KOPT-K1 (cell line): ENCODE measurements around the gene CERS6.

Source experiments
- H3K27ac ChIP-seq: fragments of 200-600 bp; sonication (generic); 2 replicates; pipeline ENCODE4 v1.5.1; 2016; ENCODE audit warnings: antibody characterized with exemption, mild to moderate bottlenecking, low read depth, low read length; ENCODE audit not compliant: poor library complexity, severe bottlenecking
- H3K36me3 ChIP-seq: fragments of 200-600 bp; sonication (generic); 2 replicates; pipeline ENCODE4 v1.5.1; 2017; ENCODE audit warnings: antibody characterized with exemption, mild to moderate bottlenecking, low read length, moderate library complexity; ENCODE audit not compliant: insufficient read depth
- H3K9me3 ChIP-seq: fragments of 200-600 bp; sonication (generic); 2 replicates; pipeline ENCODE4 v1.5.1; 2017; ENCODE audit warnings: antibody characterized with exemption, low read length, mild to moderate bottlenecking; ENCODE audit not compliant: insufficient read depth, poor library complexity, severe bottlenecking

The CERS6 gene

DNA sequence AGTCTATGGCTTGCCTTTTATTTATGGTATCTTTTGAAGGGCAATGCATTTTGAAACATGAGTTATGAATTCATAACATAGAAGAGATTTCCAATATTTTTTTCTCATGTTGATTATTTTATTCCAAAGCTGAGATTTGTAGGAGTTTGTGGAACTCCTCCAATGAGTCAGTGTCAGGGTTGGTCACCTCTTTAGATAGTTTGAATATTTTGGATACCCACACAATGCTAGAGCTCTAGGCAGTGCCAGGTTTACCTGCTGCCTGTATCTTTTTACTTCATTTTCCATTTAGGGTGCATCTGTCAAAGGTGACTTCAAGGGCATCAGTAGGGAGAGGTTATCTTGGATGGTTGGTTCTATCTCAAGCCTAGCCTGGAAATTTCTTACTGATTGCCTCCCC lies 152.7 kb downstream of the CERS6 start:
- peaks cover 32% of the 10 kb centered on the region for H3K9me3 ChIP-seq
- no peak overlapping the region for H3K27ac ChIP-seq
- peaks cover 27% of the 10 kb centered on the region; the same call in 1 of the 2 replicates for H3K36me3 ChIP-seq

GRCh38 chr2:168611091-168611490 lies 155.0 kb downstream of the CERS6 start:
- Histone ChIP-seq H3K36me3 (peaks cover 27% of the 10 kb centered on the region; the same call in 1 of the 2 replicates), H3K27ac (no peak overlapping the region), H3K9me3 (peaks cover 26% of the 10 kb centered on the region)

- Histone ChIP-seq H3K36me3 (peaks cover 20% of the 10 kb centered on the region; the same call in 1 of the 2 replicates), H3K9me3 (peaks cover 18% of the 10 kb centered on the region), H3K27ac (no peak overlapping the region)
Measured at GRCh38 chr2:168611896-168612650, 156.0 kb downstream of the CERS6 start.

DNA sequence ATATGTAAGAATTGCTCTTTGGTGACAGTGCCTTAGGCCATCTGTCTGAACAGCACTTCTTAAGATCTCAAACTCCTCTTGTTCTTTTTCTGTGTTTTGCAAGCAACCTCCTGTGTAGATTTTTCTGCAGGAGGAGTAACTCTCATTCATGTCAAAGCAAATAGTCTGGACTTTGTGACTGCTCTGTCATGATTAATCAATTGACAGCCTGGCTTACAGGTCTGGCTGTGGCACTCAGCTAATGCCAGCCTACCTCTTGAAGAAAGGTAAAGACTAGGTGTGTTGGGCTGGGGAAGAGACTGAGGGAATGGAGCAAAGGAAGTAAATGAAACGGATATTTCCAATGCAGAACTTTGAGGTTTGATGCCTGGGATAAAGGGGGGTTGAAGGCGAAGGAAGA lies 156.6 kb downstream of the CERS6 start:
- H3K36me3 ChIP-seq, result peaks cover 20% of the 10 kb centered on the region; the same call in 1 of the 2 replicates
- H3K27ac ChIP-seq, result no peak overlapping the region
- peaks cover 18% of the 10 kb centered on the region for H3K9me3 ChIP-seq

DNA sequence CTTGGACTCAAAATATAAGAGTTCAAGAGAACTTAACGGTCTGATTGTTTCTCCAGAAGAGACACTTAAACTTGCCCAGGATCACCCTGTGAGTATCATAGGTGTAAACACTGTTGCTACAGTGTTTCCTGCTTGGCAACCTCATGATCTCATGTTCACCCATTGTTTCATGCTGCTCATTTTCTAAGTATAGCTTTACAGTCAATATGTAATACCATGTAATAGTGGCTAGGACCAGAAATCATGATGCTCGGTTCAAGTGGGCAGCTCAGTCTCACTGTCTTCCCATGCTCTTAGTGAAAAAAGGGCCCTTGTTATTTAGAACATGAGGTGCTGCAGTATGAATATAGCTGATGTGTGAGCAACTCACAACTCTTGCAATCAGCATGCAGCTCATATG lies 157.5 kb downstream of the CERS6 start:
- peaks cover 18% of the 10 kb centered on the region for H3K9me3 ChIP-seq
- H3K36me3 ChIP-seq, result peaks cover 20% of the 10 kb centered on the region; the same call in 1 of the 2 replicates
- H3K27ac ChIP-seq, result no peak overlapping the region

GRCh38 chr2:168614172-168615018 lies 158.3 kb downstream of the CERS6 start:
- peaks cover 20% of the 10 kb centered on the region; the same call in 1 of the 2 replicates for H3K36me3 ChIP-seq
- H3K9me3 ChIP-seq, result peaks cover 18% of the 10 kb centered on the region
- no peak overlapping the region for H3K27ac ChIP-seq

- Histone ChIP-seq H3K27ac (no peak overlapping the region), H3K36me3 (no peaks in the 10 kb centered on the region)
Measured at GRCh38 chr2:168620554-168620953, 164.5 kb downstream of the CERS6 start.

GRCh38 chr2:168622559-168622958 lies 166.5 kb downstream of the CERS6 start:
- no peaks in the 10 kb centered on the region for H3K9me3 ChIP-seq
- no peak overlapping the region for H3K27ac ChIP-seq
- no peaks in the 10 kb centered on the region for H3K36me3 ChIP-seq

More at GRCh38 chr2:168620554-168620953, 164.5 kb downstream of the CERS6 start:
- no peaks in the 10 kb centered on the region for H3K9me3 ChIP-seq

GRCh38 chr2:168624028-168624427 lies 168.0 kb downstream of the CERS6 start:
- H3K9me3 ChIP-seq, result no peaks in the 10 kb centered on the region
- H3K27ac ChIP-seq, result no peak overlapping the region
- H3K36me3 ChIP-seq, result no peaks in the 10 kb centered on the region

- H3K27ac ChIP-seq, result no peak overlapping the region
- no peaks in the 10 kb centered on the region for H3K9me3 ChIP-seq
- H3K36me3 ChIP-seq, result no peaks in the 10 kb centered on the region; the same call in 1 of the 2 replicates
Measured at GRCh38 chr2:168626096-168626495, 170.0 kb downstream of the CERS6 start.

DNA sequence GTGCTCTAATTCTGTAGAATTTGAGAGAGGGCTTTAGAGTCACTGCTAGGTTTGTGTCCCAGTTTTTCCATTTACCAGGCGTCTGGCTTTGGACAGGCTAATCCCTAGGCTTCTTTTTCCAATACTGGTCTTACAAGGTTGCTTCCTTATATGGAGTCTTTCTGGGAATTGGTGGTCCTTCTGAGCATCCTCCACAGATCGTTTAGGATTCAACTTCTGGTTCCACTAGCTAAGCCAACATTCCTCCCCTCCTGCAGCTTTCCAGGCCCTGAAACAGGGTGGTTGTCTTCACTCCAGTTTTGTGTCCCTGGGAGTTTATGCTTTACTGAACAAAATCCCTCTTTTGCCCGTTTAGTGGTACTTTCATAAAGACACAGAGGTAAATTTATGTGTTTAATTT lies 170.6 kb downstream of the CERS6 start:
- Histone ChIP-seq H3K9me3 (no peaks in the 10 kb centered on the region), H3K27ac (no peak overlapping the region), H3K36me3 (no peaks in the 10 kb centered on the region; the same call in 1 of the 2 replicates)

DNA sequence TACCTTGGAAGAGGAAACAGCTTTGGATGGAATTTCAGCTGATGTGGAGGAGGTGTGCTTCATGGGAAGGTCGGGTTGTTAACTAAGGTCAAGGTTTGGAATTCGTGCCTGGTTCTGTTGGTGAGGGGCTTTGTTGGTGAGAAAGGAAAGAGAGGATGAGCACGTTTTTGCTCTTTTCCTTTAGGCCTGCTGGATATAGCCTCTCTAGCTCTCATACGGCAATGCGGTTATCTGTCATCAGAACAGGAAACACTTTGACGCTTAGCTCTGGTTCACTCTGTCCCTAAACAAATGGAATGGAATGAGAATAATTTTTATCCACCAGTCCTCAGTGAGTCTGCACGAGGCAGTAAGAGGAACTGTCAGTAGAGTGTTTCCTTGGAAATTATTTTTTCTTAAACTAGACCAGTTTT lies 176.6 kb downstream of the CERS6 start:
- H3K36me3 ChIP-seq, result no peaks in the 10 kb centered on the region; the same call in 1 of the 2 replicates
- H3K27ac ChIP-seq, result no peak overlapping the region
- no peaks in the 10 kb centered on the region for H3K9me3 ChIP-seq

- Histone ChIP-seq H3K9me3 (no peaks in the 10 kb centered on the region), H3K27ac (no peak overlapping the region), H3K36me3 (no peaks in the 10 kb centered on the region; the same call in 1 of the 2 replicates)
Measured at GRCh38 chr2:168633200-168633599, 177.1 kb downstream of the CERS6 start.

- Histone ChIP-seq H3K36me3 (no peaks in the 10 kb centered on the region; the same call in 1 of the 2 replicates), H3K27ac (no peak overlapping the region), H3K9me3 (no peaks in the 10 kb centered on the region)
Measured at GRCh38 chr2:168633895-168634294, 177.8 kb downstream of the CERS6 start.

DNA sequence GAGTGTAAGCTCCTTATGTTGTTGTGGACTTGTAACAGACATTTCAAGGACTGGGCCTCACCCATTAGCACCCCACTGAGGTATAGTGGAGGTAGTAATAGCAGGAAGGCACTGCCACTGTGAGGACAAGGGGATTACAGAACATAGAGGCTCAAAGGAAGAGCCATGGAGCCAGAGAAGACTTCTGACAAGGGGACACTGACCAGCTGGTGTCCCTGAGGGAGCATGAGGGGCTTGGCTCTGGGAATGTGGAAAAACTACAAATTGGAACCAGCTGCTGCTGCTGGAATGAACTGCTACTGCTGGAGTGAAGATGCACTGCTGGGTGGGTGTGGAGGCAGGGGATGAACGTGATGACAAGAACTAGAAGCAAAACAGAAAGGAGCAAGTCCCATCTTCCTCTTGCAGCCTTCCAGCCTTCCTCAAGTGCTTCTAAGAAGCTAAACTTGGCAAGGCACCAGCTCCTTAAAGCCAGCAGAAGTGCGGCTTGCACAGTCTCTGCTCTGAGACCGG lies 179.0 kb downstream of the CERS6 start:
- H3K36me3 ChIP-seq, result no peaks in the 10 kb centered on the region; the same call in 1 of the 2 replicates
- no peaks in the 10 kb centered on the region for H3K9me3 ChIP-seq
- no peak overlapping the region for H3K27ac ChIP-seq
